HG02678 (cell line): ENCODE measurements around the gene FAM83G.

Experiments used
- ATAC-seq: cut with Tn5 transposase; IDR thresholded peaks from one replicate; pipeline ENCODE4 v1.9.1; 2021; ENCODE audit warnings: mild to moderate bottlenecking, moderate library complexity; ENCODE audit not compliant: unreplicated experiment

The FAM83G gene

DNA sequence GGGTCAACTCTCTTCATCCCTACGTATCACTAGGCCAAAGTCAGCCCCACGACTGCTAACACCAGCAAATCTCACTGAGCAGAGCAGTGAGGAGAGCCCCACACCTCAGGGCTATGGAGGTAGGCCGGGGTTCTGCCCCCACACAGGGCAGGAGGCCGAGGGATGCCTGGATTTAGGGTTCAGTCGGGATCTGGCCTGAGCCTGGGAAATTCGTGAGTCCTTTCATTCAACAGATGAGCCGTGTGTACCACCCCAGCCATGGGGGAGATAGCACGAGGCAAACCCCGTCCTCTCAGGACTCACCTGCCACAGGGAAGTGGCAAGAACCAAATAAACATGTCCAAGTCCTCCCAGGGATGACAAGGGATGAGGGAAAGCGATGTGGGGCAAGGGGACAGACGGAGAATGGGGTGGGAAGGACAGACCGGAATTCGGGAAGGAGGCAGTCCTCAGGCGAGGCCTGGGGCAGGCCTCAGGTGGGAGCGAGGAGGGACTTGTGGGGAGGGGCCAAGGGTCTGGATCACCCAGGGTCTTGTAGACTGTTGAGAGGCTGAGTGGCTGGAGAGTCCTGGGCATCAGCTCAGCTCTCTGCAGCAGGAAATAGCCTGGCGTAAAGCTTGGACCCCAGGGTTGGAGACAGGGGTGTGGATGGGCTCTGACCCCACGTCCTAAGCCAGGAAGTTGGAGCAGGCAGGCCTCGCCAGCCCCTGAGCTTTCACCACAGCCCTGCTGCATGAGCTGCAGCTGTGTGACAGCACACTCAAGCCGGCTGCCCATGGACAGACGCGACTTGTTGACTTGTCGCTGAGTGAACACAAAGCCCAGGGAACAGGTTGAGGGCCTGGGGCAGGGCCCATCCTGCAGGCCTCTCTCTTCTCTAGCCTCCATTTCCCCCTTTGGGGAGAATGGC, 7.9 kb upstream of the FAM83G start:
- no peak for ATAC-seq

DNA sequence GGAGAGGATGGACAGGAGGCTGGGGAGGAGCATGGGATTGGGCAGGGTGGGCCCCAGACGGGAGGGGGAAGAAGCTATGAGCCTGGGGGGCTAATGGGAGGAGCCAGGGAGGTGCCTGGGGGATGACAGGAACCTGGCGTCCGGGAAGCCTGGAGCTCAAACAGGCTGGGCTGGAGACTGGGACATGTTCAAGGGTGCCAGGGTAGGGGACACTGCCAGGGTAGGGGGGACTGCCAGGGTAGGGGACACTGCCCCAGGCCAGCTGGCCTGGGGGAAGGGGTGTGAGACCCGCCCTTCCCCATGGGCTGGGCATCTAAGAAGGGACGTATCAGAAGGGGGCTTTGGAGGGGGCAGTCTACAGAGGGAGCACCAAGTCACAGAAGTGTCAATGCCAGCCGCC, 7.0 kb upstream of the FAM83G start:
- no peak for ATAC-seq

DNA sequence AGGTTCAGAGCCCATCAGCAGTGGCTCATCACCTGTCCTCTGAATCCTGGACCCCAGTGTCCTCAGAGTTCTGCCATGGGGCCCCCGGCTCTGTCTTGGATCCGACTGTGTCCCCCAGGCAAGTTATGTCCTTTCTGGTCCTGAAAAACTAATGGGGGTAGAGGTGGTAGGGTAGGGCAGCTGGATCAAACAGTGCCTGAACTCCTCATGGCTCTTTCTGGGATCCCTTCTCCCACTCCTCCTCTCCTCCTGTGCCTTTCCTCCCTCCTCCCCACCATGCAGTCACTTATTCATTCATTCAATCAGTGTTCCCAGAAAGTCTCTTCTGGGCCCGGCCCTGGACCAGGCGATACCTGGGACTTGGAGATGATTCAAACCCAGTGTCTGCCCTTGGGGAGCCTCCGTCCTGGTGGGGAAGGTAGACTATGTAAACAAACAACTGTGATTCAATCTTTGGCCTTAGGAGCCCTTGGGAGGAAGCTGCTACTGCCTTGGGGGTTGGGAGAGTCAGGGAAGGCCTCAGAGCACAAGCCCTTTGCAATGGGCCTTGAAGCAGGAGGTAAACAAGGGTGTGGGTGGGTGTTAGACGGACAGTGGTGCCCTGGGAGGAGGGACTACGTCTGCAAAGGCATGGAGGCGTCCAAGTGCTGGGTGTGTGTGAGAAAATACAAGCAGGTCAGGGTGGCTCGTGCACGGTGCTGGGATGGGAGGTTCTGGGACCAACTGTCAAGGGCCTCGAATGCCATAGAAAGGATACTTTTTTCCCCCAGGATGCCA, 6.4 kb upstream of the FAM83G start:
- ATAC-seq: no peak

DNA sequence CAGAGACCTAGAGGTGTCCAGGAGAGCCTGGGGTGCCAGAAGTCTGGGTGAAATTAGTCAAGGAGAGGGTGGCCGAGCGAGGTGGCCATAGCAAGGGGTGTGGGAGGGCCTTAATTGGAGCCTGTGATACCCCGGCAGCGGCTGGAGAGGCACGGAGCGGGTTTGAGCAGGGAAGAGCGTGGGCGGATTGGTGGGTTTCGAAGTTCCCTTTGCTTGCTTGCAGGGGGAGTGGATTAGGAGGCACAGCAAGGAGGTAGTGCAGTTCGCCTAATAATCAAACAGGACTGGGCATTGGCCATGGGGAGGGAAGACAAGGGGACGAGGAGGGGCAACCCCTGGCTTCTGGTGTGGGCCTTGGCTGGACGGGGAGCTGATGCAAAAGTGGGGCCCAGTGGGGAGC, 5.4 kb upstream of the FAM83G start:
- ATAC-seq: no peak

DNA sequence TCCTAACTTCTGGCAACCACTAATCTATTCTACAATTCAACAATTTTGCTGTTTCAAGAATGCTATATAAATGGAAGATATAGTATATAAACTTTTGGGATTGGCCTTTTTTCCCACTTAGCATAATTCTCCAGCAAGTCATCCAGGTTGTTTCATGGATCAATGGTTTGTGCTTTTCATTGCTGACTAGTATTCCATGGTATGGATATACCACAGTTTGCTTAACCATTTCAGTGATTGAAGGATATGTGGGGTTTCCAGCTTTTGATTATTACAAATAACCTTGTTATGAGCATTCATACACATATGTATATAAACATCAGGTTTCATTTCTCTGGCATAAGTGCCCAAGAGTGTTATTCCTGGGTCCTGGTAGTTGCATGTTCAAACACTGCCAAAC, 2.1 kb upstream of the FAM83G start:
- no peak for ATAC-seq

DNA sequence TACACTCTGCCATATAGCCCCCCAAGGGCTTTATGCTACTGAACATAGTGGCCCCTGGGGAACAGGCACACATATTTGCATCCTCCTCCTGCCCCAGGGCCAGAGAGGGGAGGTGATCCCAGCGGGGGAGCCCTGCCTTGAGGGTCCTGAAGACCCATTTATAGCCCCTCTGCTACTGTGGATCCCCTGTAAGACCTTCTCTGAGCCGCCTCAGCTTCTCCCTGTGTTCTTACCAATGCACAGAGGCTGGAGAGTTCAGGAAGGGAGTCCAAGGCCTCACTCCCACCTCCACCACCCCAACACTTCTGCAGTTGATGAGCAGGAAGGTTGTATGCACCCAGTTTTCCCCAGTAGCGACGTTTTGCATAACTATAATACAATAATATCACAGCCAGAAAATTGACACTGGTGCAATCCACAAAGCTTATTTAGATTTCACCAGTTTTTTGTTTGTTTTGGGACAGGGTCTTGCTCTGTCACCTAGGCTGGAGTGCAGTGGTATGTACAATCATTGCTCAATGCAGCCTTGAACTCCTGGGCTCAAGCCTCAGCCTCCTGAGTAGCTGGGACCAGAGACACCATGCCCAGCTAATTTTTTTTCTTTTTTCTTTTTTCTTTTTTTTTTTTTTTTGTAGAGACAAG, 1.3 kb upstream of the FAM83G start:
- ATAC-seq: no peak

DNA sequence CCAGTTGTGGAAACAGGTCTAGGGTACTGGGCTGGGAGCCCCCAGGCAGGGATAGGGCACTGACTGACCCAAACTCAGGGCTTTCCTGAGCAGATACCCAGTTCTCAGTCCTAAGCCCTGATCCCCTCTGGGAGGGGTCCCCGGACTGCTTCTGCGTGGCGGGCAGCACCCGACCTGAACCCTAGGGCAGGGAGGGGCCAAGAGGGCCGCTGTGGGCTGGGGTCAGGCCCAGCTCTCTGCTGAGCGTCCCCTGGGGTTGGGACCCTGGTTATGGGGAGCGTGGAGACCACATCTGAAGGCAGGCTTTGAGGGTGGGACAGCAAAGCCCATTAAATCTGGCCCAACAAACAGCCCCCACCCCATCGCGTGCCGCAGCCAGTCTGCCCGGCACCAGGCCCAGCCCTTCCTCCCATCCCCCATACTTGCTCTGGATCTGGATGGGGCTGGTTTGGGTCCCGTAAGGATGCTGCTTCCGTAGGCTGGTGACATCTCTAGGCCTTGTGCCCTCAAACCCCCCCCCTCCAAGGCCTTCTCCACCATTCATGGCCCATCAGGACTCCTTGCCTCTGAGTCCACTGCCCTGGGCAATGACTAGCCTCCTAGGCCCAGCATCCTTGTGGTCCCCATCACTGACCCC, 691 bp upstream of the FAM83G start:
- no peak for ATAC-seq

DNA sequence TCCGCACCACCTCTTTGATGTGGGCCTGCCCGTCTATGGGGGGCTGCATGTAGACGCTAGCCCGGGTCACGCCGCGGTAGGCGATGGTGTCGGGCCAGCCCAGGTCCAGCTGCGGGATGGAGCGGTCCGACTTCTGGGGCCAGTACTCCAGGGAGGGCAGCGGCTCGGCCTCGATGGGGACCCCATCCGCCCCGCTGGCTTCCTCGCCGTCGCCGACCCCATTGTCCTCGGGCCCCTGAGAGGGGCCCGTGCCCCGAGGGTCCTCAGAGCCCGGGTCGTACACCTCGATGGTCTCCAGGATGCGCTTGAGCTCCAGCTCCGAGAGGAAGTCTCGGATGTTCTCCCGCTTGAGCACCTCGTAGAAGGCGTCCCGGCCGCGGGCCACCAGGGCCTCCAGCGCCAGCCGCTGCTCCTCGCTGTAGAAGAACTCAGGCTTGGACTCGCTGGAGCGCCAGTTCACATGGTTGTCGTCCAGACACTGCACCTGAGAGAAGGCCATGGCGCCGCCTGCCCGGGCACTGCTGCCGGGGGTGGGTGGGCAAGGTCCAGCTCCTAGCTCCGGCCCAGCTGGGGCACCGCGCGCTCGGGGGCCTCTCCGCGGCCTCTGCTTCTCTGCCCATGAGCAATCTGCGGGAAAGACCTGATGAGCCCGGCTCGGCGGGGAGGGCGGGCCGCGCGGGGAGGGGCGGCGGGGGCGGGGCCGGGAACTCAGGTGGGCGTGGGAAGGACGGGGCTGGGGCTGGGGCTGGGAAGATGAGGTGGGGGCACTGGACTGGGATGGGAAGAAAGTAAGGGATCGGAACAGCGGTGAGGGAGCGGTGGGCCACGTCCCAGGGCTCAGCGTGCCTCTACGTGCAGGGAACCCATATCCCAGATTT, 782 bp downstream of the FAM83G start:
- ATAC-seq: peak; percentile 27

DNA sequence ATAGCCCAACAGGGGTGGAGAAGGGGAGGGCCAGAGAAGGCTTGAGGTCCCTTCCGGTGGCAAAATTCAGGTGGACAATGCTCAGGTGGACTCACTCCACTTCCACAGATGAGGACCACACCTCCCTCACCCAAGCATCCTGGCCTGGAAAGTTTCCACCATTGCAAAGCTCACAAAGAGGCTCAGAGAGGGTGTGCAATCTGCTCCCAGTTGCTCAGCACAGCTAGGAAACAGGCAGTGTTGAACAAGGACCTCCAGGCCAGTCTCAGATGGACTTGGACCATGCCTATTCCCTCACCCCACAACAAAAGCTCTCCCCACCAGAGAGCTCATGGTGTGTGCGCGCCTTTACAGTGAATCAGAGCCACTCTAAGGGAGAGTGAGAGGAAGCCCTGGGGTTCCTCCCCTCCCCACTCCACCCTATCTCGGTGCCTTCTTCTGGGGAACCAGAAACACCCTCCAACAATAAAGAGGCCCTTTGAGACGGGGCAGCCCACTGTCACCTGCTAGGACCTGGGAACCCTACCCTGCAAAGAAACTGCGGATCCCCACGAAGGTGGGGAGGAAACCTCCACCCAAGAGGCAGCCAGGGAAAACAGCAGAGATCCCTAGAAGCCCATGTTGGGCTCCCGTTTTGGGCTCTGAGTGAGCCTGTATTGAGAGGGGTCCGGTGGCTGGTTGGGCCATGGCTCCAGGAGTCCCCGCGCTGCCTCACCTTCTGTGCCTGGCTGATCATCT, 1.6 kb downstream of the FAM83G start:
- ATAC-seq: no peak

DNA sequence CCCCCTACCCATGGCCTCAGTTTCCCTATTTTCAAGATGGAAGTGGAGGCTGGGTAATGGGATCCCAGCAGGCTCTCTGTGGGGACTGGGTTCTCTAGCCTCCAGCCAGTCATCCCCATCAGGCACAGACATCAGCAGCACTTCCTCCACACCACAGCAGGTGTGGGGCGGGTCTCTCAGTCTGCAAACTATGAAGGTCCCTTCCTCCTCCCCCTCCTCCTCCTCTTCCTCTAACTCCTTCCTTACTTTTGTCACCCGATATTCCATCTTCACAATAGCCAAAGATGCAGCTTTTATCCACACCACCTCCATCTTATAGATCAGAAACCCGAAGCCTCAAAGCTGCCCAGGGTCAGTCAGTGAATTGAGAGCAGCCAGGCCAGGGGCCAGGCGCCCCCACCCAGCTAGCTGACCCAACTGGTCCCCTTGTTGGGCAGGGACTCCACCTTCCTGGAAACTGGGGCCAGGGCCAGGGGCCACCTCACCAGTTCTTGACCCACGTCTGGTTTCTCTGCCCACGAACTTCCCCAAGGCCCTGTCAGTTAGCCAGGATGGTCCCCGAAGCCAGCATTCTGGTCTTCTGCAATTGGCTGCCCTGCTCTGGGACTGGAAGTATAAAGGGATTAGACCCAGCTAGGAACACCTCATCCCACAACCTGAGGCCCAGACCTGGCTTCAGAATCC, 2.5 kb downstream of the FAM83G start:
- ATAC-seq: no peak

DNA sequence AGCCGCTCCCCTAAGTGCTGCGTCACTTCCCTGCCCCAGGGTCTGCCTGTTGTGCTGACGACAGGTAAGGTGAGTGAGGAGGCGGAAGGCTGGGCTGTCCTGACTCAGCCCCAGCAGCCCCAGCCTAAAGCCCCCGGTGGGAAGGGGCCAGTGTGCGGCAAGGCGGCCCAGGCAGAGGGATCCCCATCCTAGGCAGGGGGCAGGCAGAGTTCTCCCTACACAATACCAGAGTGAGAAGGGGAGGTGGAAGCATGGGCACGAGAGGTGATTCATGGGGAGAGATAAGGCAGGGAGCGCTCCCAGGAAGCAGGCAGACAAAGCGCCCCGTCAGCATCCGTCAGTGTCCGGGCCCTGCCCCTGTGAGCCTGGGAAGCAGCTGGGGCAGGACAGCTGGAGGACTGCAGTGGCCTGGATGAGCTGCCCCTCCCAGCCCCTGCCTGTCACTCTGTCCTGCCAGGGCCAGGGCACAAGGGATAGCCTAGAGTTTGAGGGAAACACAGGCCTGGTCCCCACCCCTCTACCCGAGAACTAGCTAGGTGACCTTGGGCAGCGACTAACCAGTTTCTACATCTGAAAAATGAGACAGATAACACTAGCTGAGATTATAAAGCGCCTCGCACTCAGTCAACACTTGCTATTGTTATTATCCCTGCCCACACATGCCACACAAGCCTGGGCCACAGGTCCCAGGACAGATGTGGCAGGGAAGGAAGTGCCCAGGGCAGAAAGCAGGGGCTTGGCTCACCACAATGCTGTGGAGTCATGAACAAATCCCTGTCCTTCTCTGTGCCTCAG, 3.8 kb downstream of the FAM83G start:
- no peak for ATAC-seq

DNA sequence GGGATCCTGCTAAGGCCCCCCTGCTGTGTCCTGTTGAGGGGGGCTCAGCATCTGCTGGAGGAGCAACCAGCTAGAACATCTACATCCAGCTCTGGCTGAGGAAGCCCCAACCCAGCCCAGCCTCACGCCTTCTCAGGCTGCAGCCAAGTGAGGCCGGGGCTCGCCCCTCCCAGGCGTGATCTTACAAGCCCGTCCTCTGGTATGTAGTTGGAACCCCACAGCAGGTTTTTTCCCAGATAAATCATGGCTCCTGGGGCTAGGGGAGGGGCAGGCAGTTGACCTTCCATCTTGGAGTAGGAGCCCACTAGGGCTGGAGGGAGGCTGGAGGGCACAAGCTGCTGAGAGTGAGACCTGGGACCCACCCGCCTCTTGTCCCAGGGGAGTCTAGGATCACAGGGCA, 4.7 kb downstream of the FAM83G start:
- ATAC-seq: no peak

DNA sequence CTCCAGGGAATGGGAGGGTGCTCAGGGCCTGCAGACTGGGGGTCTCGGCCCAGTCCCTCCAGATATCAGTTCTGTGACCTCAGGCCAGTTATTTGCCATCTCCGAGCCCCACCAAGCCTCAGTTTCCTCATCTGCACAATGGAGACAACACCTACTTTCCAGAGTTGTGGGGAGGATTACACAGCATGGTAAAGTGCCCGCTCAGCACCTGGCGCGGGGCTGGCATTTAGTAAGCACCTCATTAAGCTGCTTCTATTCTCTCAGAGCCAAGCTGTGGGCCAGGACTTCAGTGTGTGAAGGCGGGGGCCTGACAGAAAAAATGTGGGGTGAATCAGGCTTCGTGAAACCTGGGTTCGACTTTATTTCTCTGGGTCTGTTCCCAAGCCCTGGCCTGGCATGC, 5.2 kb downstream of the FAM83G start:
- no peak for ATAC-seq

DNA sequence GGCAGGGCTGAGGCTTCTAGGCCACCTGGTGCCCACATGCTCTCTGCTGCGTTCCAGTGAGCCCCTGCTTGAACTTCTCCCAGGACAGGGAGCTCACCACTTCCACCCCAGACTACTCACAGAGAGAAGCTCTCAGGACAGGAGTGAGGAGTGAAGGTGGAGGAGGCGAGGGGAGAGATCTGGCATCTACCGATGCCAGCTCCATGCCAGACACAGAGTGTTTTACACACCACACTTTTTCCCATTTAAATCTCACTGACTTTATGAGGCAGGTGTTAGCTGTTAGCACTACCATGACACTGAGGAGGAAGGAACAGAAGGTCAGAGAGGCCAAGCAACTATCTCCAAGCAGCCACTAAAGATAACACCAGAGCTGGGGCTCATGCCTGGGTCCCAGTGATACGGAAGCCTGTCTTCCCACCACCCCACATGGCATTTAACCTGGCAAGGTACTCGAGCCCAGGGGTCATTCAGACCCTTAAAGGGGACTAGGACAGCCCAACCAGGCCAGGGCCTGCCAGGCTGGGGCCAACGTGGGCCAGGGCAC, 6.8 kb downstream of the FAM83G start:
- ATAC-seq: no peak

DNA sequence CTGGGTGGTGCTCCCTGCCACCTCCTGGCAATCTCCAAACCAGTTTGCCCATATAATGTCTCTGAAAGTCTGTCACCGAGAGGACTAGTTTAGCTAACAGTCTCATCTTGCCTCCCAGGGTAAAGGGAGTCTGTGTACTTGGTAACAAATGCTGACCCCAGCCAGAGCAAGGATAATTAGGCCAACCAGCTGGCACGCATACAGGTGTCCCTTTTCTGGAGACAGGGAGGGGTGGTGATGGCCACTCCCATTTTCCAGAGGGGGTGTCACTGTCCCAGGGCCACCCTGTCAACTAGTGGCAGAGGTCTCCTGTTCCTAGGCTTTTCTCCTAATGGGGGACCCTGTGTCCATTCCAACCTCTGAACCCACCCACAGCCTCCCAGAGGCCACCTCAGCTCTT, 8.1 kb downstream of the FAM83G start:
- no peak for ATAC-seq

DNA sequence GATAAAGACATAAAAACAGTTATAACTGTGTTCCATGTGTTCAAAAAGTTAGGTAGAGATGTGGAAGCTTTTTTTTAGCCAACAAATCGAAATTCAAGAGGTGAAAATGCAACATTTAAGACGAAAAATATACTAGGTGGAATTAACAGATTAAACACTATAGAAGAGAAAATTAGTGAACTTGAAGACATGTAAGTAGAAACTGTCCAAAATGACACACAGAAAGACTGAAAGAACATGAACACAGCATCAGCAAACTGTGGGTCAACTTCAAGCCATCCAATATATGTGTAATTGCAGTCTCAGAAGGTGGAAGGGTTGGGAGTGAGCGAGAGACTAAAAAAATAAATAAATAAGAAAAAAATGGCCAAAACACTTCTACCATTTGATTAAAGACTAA, 9.3 kb downstream of the FAM83G start:
- ATAC-seq: no peak

DNA sequence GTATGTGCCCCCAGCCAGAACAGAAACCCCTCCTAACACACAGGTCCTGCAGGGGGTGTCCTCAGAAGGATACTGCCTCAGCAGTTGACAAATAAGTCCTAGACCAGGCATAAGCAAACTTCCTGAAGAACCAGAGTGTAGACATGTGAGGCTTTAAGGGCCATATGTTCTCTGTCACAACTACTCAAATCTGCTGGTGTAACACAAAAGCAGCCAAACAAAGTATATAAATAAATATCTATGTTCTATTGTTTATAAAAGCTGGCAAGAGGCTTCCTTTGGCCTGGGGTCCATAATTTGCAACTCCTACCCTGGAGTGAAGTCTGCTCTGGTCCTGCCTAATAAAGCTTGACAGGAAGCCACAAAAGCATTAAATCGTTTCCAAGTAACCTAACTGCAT, 9.9 kb downstream of the FAM83G start:
- no peak for ATAC-seq
